NT2/D1 (cell line): Measurements from ENCODE around the gene RAB20.

Experiments used
- DNase-seq: peaks from one replicate; pipeline ENCODE4 v3.0.0-alpha.2; 2011; ENCODE audit warnings: low read depth, low spot score
- H3K27me3 ChIP-seq: 2 replicates; pipeline ENCODE4 v1.6.0; 2011; ENCODE audit warnings: mild to moderate bottlenecking; ENCODE audit not compliant: insufficient read length, insufficient read depth
- H3K36me3 ChIP-seq: 2 replicates; pipeline ENCODE4 v1.6.1; 2011; ENCODE audit warnings: mild to moderate bottlenecking, low read length, mixed read lengths; ENCODE audit not compliant: insufficient read depth, insufficient read length
- H3K4me1 ChIP-seq: 2 replicates; pipeline ENCODE4 v1.5.1; 2011; ENCODE audit not compliant: insufficient read depth, insufficient read length
- H3K4me3 ChIP-seq: 2 replicates; pipeline ENCODE4 v1.5.1; 2011; ENCODE audit warnings: low read depth; ENCODE audit not compliant: insufficient read length
- H3K9ac ChIP-seq: 2 replicates; pipeline ENCODE4 v1.6.0; 2011; ENCODE audit warnings: low read depth; ENCODE audit not compliant: insufficient read length
- H3K9me3 ChIP-seq: 2 replicates; pipeline ENCODE4 v1.5.1; 2011; ENCODE audit warnings: mild to moderate bottlenecking, low read length; ENCODE audit not compliant: insufficient read depth
- SUZ12 ChIP-seq: IDR thresholded peaks from 2 replicates; pipeline ENCODE4 v1.6.1; 2011; ENCODE audit not compliant: insufficient read length, insufficient read depth; ENCODE audit errors: extremely low read depth
- YY1 ChIP-seq: IDR thresholded peaks from 2 replicates; pipeline ENCODE4 v1.6.1; 2011; ENCODE audit not compliant: insufficient read length, insufficient read depth
- ZNF274 ChIP-seq: IDR thresholded peaks from 2 replicates; pipeline ENCODE4 v1.6.1; 2011; ENCODE audit warnings: mild to moderate bottlenecking, low read depth, low read length

Gene RAB20

DNA sequence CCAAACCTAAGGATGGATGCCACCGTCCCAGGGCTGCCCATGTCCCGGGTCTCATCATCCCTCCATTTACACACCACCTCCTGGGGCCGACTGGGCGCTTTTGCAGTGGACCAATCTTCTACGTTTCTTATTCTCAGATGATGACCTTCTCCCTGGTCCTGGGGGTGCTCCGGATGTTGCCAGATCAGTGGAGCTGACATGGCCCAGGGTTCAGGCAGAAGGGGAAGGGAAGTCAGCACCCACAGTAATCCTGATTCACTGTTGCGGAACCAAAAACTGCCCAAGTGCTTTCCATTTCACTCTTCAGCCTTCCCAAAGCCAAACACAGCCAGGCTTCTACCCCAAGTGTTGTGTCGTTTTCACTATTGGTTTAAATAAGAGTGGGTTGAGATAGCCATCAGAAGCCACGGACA lies 29.8 kb downstream of the RAB20 start:
- Histone ChIP-seq H3K9ac (no peak overlapping the region), H3K4me1 (no peaks in the 10 kb centered on the region), H3K9me3 (peaks cover 27% of the 10 kb centered on the region), H3K27me3 (no peaks in the 10 kb centered on the region), H3K4me3 (no peak overlapping the region), H3K36me3 (peaks cover 20% of the 10 kb centered on the region)
- no peak for DNase-seq
- no peak for TF ChIP-seq SUZ12
- no peak for TF ChIP-seq ZNF274
- no peak for TF ChIP-seq YY1

- H3K4me3 ChIP-seq = no peak overlapping the region
- TF ChIP-seq YY1 (no peak), SUZ12 (no peak), ZNF274 (0 out of 2 replicates have a peak, but pooled peaks have one; percentile 2)
- H3K9me3 ChIP-seq = peaks cover 27% of the 10 kb centered on the region
- no peak for DNase-seq
- peaks cover 17% of the 10 kb centered on the region for H3K36me3 ChIP-seq
- no peaks in the 10 kb centered on the region for H3K4me1 ChIP-seq
- H3K9ac ChIP-seq = no peak overlapping the region
- H3K27me3 ChIP-seq = no peaks in the 10 kb centered on the region
Measured at GRCh38 chr13:110531100-110531499, 30.4 kb downstream of the RAB20 start.

DNA sequence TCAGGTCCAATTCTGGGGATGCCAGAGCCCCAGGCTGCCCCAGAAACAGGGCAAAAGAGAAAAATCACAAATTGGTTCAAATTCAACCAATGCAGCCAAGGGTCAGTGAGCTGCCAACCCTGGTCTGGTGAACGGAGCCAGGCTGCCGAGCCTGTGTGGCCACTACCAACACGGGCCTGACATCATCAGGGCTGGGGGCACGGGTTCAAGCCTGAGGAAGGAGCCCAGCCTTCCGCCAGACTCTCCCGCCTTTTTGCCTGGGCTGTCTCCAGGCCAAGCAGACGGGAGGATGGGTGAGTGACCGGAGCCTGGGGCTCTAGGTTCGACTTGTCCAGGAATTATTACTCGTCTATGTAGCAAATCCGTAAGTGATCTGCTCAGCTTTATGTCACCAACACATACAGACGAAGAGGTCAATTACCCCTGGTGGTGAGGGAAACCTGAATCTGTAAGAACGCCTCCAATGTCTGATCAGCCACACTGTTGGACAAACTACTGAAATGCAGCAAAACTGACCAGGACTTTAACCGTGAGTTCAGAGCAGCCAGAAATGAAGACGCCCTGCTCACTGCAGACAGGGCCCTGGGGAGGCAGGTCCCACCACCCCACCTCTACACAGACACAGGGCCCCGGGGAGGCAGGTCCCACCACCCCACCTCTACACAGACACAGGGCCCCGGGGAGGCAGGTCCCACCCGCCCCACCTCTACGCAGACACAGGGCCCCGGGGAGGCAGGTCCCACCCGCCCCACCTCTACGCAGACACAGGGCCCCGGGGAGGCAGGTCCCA lies 31.8 kb downstream of the RAB20 start:
- TF ChIP-seq ZNF274 (no peak), SUZ12 (no peak), YY1 (no peak)
- Histone ChIP-seq H3K4me1 (peaks cover 3% of the 10 kb centered on the region), H3K4me3 (no peak overlapping the region), H3K27me3 (no peaks in the 10 kb centered on the region), H3K36me3 (peaks cover 17% of the 10 kb centered on the region), H3K9me3 (peaks cover 27% of the 10 kb centered on the region), H3K9ac (no peak overlapping the region)
- no peak for DNase-seq

GRCh38 chr13:110528911-110529310 lies 32.6 kb downstream of the RAB20 start:
- Histone ChIP-seq H3K4me3 (no peak overlapping the region), H3K9me3 (peaks cover 27% of the 10 kb centered on the region), H3K27me3 (no peaks in the 10 kb centered on the region), H3K9ac (no peak overlapping the region), H3K4me1 (peaks cover 3% of the 10 kb centered on the region), H3K36me3 (peaks cover 18% of the 10 kb centered on the region)
- TF ChIP-seq SUZ12 = no peak
- no peak for TF ChIP-seq YY1
- no peak for TF ChIP-seq ZNF274
- no peak for DNase-seq

DNA sequence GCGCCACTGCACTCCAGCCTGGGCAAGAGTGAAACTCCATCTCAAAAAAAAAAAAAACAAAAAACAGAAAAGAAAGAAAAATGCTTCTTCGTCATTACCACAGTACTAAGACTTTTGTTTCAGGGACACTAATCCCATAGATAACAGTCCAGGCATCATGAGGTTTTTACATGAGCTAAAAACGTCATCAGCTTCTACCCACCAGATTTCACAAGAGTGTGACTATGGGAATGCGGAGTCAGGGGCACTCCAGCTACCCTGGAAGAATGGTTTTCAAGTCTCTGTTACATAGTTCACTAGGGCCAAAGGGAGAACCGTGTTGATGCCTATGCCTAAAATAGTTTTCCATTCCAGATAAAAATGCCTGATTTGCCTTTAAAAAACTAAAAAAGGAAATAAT lies 33.2 kb downstream of the RAB20 start:
- Histone ChIP-seq H3K4me1 (peaks cover 3% of the 10 kb centered on the region), H3K27me3 (no peaks in the 10 kb centered on the region), H3K4me3 (no peak overlapping the region), H3K9ac (no peak overlapping the region), H3K36me3 (peaks cover 24% of the 10 kb centered on the region), H3K9me3 (peaks cover 27% of the 10 kb centered on the region)
- TF ChIP-seq SUZ12 (no peak), ZNF274 (no peak), YY1 (no peak)
- DNase-seq = no peak

DNA sequence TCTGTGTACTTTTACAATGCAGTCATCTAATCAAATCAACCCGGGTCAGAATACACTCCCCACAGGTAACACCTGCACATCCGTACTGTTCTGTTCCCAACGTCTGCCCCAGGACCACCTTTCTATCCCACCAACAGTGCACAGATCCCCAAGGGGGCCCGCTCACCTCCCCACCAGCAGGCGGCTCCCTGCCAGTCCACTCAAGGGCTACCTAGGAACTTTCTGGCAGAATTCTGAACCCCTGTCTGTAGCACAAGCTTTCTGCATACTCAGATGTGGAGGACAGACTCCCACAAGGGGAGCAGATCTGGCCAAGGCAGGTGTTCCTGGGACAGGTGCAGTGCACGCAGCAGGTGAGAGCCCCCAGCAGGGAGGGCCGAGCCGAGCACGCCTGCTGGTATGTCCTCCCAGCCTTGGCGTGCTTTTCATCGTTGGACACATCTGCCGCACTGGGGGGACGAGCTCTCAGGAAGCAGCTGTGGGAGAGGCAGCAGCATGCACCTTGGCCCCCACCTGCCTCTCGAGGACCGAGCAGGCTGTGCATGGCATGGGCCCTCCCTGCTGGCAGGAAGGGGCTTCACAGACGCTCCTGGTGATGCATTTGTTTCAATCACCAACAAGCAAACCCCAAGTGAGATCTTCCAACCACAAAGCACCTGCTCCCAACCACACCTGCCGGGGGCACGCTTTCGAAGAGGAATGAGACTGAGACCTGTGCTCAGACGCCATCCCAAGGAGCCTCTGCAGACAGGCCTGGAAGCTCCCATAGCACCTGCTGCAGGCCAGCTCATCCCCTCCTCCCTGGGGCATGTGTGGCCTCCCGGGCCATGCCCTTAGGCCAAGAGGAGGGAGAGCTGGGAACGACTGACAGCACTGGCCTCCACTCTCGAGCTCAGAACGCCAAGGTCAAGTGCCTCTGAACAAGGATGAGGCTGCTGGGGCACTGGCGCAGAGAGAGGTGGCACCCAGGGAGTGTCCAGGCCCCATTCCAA lies 35.9 kb downstream of the RAB20 start:
- Histone ChIP-seq H3K9ac (no peak overlapping the region), H3K36me3 (peaks cover 20% of the 10 kb centered on the region), H3K27me3 (no peaks in the 10 kb centered on the region), H3K9me3 (peaks cover 12% of the 10 kb centered on the region; the same call in 1 of the 2 replicates), H3K4me3 (no peak overlapping the region), H3K4me1 (peaks cover 3% of the 10 kb centered on the region)
- no peak for DNase-seq
- TF ChIP-seq SUZ12 (no peak), YY1 (no peak), ZNF274 (no peak)

DNA sequence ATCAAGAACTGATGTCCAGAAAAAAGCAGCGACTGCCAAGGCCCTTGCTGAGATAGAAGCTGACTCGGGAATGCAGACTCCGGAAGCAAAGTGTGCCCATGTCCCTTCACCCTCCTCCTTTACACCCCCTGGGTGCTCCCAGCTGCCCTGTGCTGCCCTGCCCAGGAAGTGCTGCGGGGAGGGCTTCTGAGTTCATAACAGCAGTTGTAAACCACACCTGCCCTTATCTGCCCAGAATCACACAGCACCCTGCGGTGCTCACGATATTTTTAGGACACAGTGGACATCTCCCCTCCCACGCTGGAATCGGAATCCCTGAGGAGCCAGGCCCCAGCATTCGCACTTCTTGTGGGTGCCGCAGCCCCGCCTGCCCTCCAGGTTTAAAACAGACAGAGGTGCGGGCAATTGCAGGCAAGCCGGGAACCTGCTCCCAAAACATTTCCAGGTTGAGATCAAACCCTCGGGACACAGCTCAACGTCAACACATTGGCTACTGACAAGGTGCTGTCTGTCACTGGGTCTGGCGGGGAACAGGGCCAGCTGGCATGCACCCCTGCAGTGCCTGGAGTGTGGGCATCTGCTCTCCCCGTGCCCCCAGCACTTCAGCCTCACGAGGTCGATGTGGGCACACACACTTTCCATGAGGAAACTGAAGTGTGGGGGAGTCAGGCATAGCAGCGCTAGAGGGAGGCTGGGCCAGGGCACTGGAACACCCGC lies 36.8 kb downstream of the RAB20 start:
- no peak overlapping the region for H3K9ac ChIP-seq
- no peak overlapping the region for H3K4me3 ChIP-seq
- DNase-seq = no peak
- peaks cover 29% of the 10 kb centered on the region for H3K36me3 ChIP-seq
- peaks cover 3% of the 10 kb centered on the region for H3K4me1 ChIP-seq
- TF ChIP-seq ZNF274 (no peak), SUZ12 (no peak), YY1 (no peak)
- H3K27me3 ChIP-seq = no peaks in the 10 kb centered on the region
- H3K9me3 ChIP-seq = peaks cover 9% of the 10 kb centered on the region; the same call in 1 of the 2 replicates
